ENCODE measurements around the gene CYB561D2.

Gene CYB561D2

DNA sequence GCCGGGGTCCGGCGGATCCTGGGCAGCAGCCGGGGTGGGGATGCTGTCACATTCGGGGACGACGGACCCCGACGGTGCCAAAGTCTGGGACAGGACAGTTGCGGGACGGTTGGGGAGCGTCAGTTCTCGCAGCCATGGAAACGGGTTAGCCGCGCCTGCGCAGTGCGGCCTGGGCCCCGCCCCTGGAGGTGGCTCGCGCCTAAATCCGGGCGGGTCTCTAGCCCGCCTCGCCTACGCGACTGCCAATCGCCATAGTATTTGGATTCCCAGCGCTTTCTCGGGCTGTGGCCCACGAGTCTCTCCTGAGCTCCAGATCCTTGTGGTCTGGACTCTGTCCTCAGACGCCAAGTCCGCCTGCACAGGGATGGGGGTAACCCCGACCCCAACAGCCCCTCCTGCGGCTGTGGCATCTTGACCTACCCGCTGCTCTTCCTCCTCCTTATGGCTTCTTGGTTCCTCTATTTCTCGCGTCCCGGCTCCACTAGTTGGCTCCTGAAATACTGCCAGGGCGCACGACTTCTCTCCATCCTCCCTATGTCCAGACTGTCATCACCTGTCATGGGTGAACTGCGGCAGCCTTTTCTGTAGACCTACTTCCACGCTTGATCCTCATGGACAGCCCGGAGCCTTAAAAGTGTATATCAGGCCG, 5.0 kb upstream of the CYB561D2 start, which contains the start of gene ZMYND10:
Gene ZMYND10 (minus strand): TSS at position 147 of the 649 bp plus-strand sequence. CDS start 153 bp downstream, outside the sequence.
- TF ChIP-seq, protein P1, sequence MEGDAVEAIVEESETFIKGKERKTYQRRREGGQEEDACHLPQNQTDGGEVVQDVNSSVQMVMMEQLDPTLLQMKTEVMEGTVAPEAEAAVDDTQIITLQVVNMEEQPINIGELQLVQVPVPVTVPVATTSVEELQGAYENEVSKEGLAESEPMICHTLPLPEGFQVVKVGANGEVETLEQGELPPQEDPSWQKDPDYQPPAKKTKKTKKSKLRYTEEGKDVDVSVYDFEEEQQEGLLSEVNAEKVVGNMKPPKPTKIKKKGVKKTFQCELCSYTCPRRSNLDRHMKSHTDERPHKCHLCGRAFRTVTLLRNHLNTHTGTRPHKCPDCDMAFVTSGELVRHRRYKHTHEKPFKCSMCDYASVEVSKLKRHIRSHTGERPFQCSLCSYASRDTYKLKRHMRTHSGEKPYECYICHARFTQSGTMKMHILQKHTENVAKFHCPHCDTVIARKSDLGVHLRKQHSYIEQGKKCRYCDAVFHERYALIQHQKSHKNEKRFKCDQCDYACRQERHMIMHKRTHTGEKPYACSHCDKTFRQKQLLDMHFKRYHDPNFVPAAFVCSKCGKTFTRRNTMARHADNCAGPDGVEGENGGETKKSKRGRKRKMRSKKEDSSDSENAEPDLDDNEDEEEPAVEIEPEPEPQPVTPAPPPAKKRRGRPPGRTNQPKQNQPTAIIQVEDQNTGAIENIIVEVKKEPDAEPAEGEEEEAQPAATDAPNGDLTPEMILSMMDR (IDR thresholded peaks at IDR 0.05; ENCODE audit: low read depth, low read length), result no peak
- peak within 1 kb of the TSS; percentile 54 for H3K4me3 ChIP-seq (ENCODE audit: low read depth, low read length)

- TF ChIP-seq, protein P1 (IDR thresholded peaks at IDR 0.05; ENCODE audit: low read depth, low read length), result peak; percentile 44; the same call in 1 of the 2 replicates
- H3K4me3 ChIP-seq (ENCODE audit: low read depth, low read length), result no peak overlapping the region
These were observed 3.4 kb upstream of the CYB561D2 start for GRCh38 chr3:50347187-50347813.

GRCh38 chr3:50350213-50350526, 492 bp upstream of the CYB561D2 start:
- TF ChIP-seq, protein P1 (IDR thresholded peaks at IDR 0.05; ENCODE audit: low read depth, low read length), result no peak
- H3K4me3 ChIP-seq (ENCODE audit: low read depth, low read length), result peak overlapping the region; percentile 72

- TF ChIP-seq, protein P1 (IDR thresholded peaks at IDR 0.05; ENCODE audit: low read depth, low read length), result no peak
- H3K4me3 ChIP-seq (ENCODE audit: low read depth, low read length), result peak overlapping the region; percentile 72
These were observed 648 bp downstream of the CYB561D2 start for GRCh38 chr3:50351323-50351697.

DNA sequence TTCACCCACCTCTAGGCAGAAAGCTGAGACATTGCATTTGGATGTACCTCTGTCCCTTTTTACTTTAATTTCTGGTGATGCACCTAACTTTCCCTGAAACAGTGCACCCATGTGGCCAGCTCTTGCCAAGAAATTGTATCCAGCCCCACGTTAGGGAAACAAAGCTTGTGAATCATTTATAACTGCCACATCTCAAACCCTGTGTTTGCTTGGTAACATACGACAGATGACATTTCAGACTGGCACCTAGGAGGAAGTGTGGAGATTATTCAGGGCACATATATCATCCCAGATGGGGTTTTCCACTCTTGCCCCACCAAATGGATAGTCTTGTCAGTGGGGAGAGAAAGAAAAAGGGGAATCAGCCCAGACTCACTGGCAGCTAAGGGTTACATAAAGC, 2.1 kb downstream of the CYB561D2 start:
- no peak overlapping the region for H3K4me3 ChIP-seq (ENCODE audit: low read depth, low read length)
- TF ChIP-seq, protein P1 (IDR thresholded peaks at IDR 0.05; ENCODE audit: low read depth, low read length), result 0 out of 2 replicates have a peak, but pooled peaks have one; percentile 14

DNA sequence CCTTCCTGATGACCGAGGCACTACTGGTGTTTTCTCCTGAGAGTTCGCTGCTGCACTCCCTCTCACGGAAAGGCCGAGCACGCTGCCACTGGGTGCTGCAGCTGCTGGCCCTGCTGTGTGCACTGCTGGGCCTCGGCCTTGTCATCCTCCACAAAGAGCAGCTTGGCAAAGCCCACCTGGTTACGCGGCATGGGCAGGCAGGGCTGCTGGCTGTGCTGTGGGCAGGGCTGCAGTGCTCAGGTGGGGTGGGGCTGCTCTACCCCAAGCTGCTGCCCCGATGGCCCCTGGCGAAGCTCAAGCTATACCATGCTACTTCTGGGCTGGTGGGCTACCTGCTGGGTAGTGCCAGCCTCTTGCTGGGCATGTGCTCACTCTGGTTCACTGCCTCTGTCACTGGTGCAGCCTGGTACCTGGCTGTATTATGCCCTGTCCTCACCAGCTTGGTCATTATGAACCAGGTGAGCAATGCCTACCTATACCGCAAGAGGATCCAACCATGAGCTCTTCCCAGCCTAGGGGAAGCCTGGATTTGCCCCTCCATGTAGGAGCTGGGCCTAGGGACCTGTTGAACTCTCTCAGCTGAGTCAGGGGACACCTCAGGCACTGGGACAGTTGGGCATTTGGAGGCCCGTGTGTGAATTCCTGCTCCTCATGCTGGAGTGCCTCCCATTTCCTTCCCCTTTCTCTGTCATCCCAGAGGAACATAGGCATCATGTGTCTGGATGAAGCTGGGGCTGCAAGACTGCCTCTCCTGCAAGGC, 2.8 kb downstream of the CYB561D2 start:
- TF ChIP-seq, protein P1 (IDR thresholded peaks at IDR 0.05; ENCODE audit: low read depth, low read length), result no peak
- H3K4me3 ChIP-seq (ENCODE audit: low read depth, low read length), result no peak overlapping the region

Measured in WI38 (cell line).